Stimulated activated CD4-positive, alpha-beta T cell treated with anti-CD3 and anti-CD28 coated beads, Interleukin-1b, Interleukin-23, amount 100 ng/mL, for 24 hours (primary cell): ENCODE results near the gene FBXO22.
"Not testable (repeated sequence)": the region's sequence is repeated elsewhere in the genome, so short reads cannot be mapped to it uniquely, and the experiment has no call there.

Experiments
- DNase-seq, 4 experiments: peaks; one replicate each; pipeline ENCODE4 v3.0.0-alpha.2; 2020; ENCODE audit warnings: low read depth in 4 of 4, low spot score in 1 of 4

Gene FBXO22

GRCh38 chr15:75976766-75977165 lies 73.1 kb downstream of the FBXO22 start:
- DNase-seq = not testable (repeated sequence)

GRCh38 chr15:75981149-75981815 lies 77.6 kb downstream of the FBXO22 start:
- no peak for DNase-seq

- no peak for DNase-seq
These were observed 78.8 kb downstream of the FBXO22 start for GRCh38 chr15:75982468-75982867.

DNA sequence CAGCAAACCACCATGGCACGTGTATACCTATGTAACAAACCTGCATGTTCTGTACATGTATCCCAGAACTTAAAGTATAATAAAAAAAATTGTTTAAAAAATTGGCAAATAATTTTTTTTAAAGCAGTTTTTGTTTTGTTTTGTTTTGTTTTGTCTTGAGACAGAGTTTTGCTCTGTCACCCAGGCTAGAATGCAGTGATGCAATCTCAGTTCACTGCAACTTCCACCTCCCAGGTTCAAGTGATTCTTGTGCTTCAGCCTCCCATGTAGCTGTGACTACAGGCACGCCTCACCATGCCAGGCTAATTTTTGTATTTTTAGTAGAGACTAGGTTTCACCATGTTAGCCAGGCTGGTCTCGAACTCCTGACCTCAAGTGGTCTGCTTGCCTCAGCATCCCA lies 81.0 kb downstream of the FBXO22 start:
- not testable (repeated sequence) for DNase-seq

DNA sequence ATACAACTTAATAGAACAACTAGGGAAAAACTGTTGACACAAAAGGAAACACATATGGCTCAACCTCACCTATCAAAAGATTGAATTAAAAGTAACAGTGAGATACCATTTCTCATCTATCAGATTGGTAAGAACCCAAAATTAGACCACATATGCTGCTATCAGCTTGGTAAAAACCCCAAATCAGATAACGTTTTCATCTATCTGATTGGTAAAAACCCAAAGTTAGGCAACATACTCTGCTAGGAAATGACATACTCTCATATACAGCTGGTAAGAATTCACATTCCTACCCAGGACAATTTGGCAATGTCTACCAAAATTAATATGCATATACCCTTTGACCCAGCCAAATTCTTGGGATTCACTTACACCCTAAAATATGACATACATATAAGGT lies 82.3 kb downstream of the FBXO22 start:
- DNase-seq = no peak

DNA sequence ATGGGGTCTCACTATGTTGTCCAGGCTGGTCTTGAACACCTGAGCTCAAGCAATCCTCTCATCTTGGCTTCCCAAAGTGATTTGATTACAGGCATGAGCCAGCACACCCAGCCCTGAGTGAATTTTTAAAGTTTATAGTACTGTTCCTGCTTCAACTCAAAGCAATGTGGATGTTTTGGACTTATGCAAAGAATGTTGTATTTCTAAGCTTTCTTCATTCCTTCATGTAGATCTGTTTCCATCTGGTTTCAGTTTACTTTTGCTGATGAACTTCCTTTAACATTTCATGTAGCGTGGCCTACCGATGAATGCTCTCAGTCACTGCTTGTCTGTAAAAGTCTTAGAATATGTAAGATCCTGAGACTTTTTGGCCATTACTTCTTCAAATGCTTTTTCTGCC lies 85.4 kb downstream of the FBXO22 start:
- no peak for DNase-seq

DNA sequence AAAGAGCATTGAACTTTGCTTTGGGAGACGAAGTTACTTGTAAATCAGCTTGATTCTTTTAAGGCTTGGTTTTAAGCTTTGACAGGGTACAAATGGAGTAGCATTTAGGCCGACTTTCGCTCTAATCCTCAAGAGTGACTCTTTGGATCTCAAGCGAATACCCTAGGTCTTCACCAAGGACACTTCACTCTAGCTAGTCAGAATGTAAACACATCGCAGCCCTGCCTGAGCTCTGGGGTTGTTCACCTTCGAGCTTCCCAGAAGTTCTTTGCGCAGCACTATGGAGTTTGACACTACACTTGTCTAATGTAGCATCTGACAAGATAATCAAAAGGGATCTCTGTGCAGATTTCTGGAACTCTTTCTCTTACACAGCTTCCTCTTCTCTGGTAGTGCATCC lies 86.2 kb downstream of the FBXO22 start:
- no peak for DNase-seq
